ENCODE data around the gene CCNJ. TPM values are rescaled to one million over a fixed set of nuclear protein-coding genes. Genes with fewer than 3 reads are reported as not detected.

Gene CCNJ, protein sequence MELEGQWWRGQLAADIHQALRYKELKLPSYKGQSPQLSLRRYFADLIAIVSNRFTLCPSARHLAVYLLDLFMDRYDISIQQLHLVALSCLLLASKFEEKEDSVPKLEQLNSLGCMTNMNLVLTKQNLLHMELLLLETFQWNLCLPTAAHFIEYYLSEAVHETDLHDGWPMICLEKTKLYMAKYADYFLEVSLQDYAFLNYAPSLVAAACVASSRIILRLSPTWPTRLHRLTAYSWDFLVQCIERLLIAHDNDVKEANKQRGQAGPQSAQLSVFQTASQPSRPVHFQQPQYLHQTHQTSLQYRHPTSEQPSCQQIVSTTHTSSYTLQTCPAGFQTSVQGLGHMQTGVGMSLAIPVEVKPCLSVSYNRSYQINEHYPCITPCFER
- total RNA-seq, result 2.8 and 6.1 TPM in 2 replicates

DNA sequence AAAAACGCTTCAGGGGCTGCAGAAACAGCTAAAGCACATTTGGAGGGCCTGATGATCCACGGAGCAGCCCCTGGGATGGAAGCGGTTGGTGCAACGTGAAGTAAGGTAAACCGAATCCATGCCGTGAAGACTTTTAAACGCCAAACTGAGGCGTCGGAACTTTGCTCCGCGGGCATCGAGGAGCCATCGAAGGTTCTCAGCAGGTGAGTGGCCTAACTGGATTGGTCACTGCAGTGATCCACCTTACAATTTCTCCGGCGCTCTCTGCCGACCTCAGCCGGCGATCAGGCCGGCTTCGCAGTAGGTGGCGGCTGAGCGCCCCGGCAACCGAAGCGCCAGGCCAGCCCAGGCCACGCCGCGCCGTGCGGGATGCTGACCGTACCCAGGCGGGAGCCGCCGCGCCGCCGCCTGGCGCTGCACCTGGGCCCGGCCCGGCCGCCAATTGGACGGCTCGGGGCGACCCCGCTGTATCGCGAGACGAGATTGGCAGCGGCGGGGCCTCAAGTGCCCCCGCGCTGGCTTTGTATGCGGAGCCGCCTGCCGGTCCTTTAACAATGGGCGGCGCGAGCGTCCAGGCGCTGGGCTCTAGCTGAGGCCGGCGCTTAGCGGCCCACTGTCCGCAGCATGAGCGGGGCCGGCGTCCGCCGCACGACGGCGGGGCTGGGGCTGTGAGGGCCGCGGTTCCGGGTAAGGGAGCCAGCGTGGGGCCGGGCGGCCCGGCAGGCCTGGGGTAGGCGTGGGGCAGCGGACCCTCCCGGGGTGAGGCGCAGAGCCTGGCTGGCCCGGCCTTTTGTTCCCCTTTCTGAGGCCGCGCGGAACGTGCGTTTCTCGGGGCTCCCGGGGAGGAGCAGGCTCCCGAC, at the start of gene CCNJ:
CCNJ (plus strand) TSS at position 551 of the 860 bp plus-strand sequence. CDS start 811 bp downstream, outside the sequence.

Other genes with a start within 250 kb of the CCNJ start
- under 0.01 and 0.19 TPM in 2 replicates for gene CC2D2B, start 135.6 kb upstream of the CCNJ start, total RNA-seq
- gene ZNF518A, start 86.7 kb downstream of the CCNJ start, total RNA-seq, result 9.6 and 10.2 TPM in 2 replicates
- gene BLNK, start 228.0 kb downstream of the CCNJ start, total RNA-seq, result 0.28 TPM in 1 of 2 replicates, not detected in the other